Loucy (cell line): ENCODE data around the gene RNASEL.

Experiments
- EZH2phosphoT487 ChIP-seq: fragments of 200-600 bp; IDR thresholded peaks from 2 replicates; pipeline ENCODE4 v1.6.1; 2018; ENCODE audit warnings: antibody characterized with exemption, mild to moderate bottlenecking, moderate library complexity, borderline replicate concordance
- TF ChIP-seq, protein P1 (sequence below): fragments of 200-600 bp; sonication (generic); conservative IDR thresholded peaks from 2 replicates; pipeline ENCODE4 v1.5.1; 2014; ENCODE audit warnings: mild to moderate bottlenecking, antibody characterized with exemption, low read length

DNA sequence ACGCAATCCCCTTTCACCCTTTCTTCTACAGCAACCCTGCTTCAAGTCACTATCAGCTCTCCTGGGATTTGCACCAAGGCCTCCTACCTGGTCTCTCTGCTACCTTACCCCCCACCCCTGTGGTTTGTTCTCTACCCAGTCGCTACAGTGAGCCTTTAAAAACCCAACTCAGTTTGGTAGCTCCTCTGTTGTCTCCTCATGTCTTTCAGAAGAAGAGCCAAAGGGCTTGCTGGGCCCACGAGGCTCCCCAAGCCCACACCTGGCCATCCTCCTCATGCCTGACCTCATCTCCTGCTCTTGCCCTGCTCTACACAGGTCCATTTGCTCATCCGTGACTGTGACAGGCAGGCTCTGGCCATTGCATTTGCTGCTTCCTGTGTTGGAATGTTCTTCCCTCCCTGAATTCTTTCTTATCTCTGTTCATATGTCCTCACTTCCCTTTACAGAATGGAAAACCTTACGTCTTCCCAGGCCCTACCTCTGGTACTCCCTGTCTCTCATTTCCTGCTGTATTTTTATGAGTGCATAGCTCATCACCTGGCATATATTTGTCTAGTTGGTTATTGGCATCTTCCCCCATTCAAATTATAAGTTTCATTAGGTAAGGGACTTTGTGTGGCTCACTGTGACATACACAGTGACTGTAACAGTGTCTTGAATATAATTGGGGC, 11.8 kb upstream of the RNASEL start:
- no peak for TF ChIP-seq EZH2phosphoT487
- TF ChIP-seq, protein P1, sequence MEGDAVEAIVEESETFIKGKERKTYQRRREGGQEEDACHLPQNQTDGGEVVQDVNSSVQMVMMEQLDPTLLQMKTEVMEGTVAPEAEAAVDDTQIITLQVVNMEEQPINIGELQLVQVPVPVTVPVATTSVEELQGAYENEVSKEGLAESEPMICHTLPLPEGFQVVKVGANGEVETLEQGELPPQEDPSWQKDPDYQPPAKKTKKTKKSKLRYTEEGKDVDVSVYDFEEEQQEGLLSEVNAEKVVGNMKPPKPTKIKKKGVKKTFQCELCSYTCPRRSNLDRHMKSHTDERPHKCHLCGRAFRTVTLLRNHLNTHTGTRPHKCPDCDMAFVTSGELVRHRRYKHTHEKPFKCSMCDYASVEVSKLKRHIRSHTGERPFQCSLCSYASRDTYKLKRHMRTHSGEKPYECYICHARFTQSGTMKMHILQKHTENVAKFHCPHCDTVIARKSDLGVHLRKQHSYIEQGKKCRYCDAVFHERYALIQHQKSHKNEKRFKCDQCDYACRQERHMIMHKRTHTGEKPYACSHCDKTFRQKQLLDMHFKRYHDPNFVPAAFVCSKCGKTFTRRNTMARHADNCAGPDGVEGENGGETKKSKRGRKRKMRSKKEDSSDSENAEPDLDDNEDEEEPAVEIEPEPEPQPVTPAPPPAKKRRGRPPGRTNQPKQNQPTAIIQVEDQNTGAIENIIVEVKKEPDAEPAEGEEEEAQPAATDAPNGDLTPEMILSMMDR: no peak
